Measurements from ENCODE around the gene CDC42EP5. TPM values are rescaled to one million over a fixed set of nuclear protein-coding genes. Genes with fewer than 3 reads are reported as not detected.
"Not testable (repeated sequence)": the region's sequence is repeated elsewhere in the genome, so short reads cannot be mapped to it uniquely, and the experiment has no call there.

The CDC42EP5 gene
- total RNA-seq, 6 donors from 2014 or later, result 11.1 to 40.4 (median 20.6) TPM

- no peak for ATAC-seq (ENCODE audit: low FRiP score in 2 of 2)
- no peaks in the 10 kb centered on the region for H3K27me3 ChIP-seq
These were observed 44.4 kb upstream of the CDC42EP5 start for GRCh38 chr19:54517483-54517882.

GRCh38 chr19:54515156-54515555, 42.1 kb upstream of the CDC42EP5 start:
- no peaks in the 10 kb centered on the region for H3K4me1 ChIP-seq
- H3K36me3 ChIP-seq, result no peaks in the 10 kb centered on the region
- H3K27ac ChIP-seq, result no peak overlapping the region
- no peaks in the 10 kb centered on the region for H3K9me3 ChIP-seq
- H3K27me3 ChIP-seq, result no peaks in the 10 kb centered on the region
- ATAC-seq (ENCODE audit: low FRiP score in 2 of 2), result no peak
- 67 to 78% methylated on average over 3 of the region's 3 CpGs for WGBS, 2 donors
- DNase-seq, result no peak
- TF ChIP-seq EP300 (IDR thresholded peaks at IDR 0.05) (no peak), POLR2AphosphoS5 (IDR thresholded peaks at IDR 0.05) (no peak), POLR2A (IDR thresholded peaks at IDR 0.05) (no peak), CTCF (IDR thresholded peaks at IDR 0.05) (no peak)
- H3K4me3 ChIP-seq, result no peak overlapping the region

More at GRCh38 chr19:54517483-54517882, 44.4 kb upstream of the CDC42EP5 start:
- no peak for TF ChIP-seq CTCF (IDR thresholded peaks at IDR 0.05)
- no peak for TF ChIP-seq POLR2AphosphoS5 (IDR thresholded peaks at IDR 0.05)
- TF ChIP-seq EP300 (IDR thresholded peaks at IDR 0.05), result no peak
- no peak for TF ChIP-seq POLR2A (IDR thresholded peaks at IDR 0.05)
- WGBS, 2 donors, result 1 to 2% methylated on average over 4 of the region's 4 CpGs
- Histone ChIP-seq H3K4me3 (no peak overlapping the region), H3K4me1 (no peaks in the 10 kb centered on the region), H3K27ac (no peak overlapping the region), H3K9me3 (no peaks in the 10 kb centered on the region), H3K36me3 (no peaks in the 10 kb centered on the region)
- no peak for DNase-seq

- DNase-seq, H3K27ac ChIP-seq, H3K36me3 ChIP-seq, H3K4me1 ChIP-seq, H3K9me3 ChIP-seq, H3K27me3 ChIP-seq, H3K4me3 ChIP-seq: not testable (repeated sequence)
- peak; percentile 31 to 61 for ATAC-seq (ENCODE audit: low FRiP score in 2 of 2)
- 24% methylated on average over 13 of the region's 21 CpGs; no CpG with 5 or more reads in 1 of the 2 donors for WGBS, 2 donors
These were observed 36.3 kb upstream of the CDC42EP5 start for GRCh38 chr19:54509200-54509940.

- peak; percentile 32 to 44 for ATAC-seq (ENCODE audit: low FRiP score in 2 of 2)
- 60 to 89% methylated on average over 2 of the region's 3 CpGs for WGBS, 2 donors
- H3K27me3 ChIP-seq, H3K4me3 ChIP-seq, H3K27ac ChIP-seq, H3K36me3 ChIP-seq, H3K4me1 ChIP-seq, H3K9me3 ChIP-seq, DNase-seq: not testable (repeated sequence)
These were observed 35.4 kb upstream of the CDC42EP5 start for GRCh38 chr19:54508487-54508886.

GRCh38 chr19:54507824-54508223, 34.7 kb upstream of the CDC42EP5 start:
- Histone ChIP-seq H3K27me3 (no peaks in the 10 kb centered on the region), H3K36me3 (no peaks in the 10 kb centered on the region), H3K4me3 (no peak overlapping the region), H3K4me1 (no peaks in the 10 kb centered on the region), H3K27ac (no peak overlapping the region), H3K9me3 (no peaks in the 10 kb centered on the region)
- DNase-seq (no peak), ATAC-seq (ENCODE audit: low FRiP score in 2 of 2) (no peak)
- 44 to 66% methylated on average over 5 to 12 of the region's 12 CpGs for WGBS, 2 donors
- TF ChIP-seq POLR2A (IDR thresholded peaks at IDR 0.05), result no peak
- TF ChIP-seq CTCF (IDR thresholded peaks at IDR 0.05), result no peak
- no peak for TF ChIP-seq POLR2AphosphoS5 (IDR thresholded peaks at IDR 0.05)
- TF ChIP-seq EP300 (IDR thresholded peaks at IDR 0.05), result no peak

- H3K9me3 ChIP-seq, H3K4me1 ChIP-seq, H3K36me3 ChIP-seq, H3K4me3 ChIP-seq, DNase-seq, H3K27ac ChIP-seq, H3K27me3 ChIP-seq: not testable (repeated sequence)
- WGBS, 2 donors, result 53 to 67% methylated on average over 6 to 11 of the region's 15 CpGs
- peak; percentile 20 to 42 for ATAC-seq (ENCODE audit: low FRiP score in 2 of 2)
These were observed 34.1 kb upstream of the CDC42EP5 start for GRCh38 chr19:54507038-54507717.

Data from upper lobe of left lung (tissue), 6 donors.